Left ventricle myocardium superior (tissue), 1 donor: ENCODE measurements around the gene ERBB4. TPM values are rescaled to one million over a fixed set of nuclear protein-coding genes. Genes with fewer than 3 reads are reported as not detected.
"Not testable (repeated sequence)": the region's sequence is repeated elsewhere in the genome, so short reads cannot be mapped to it uniquely, and the experiment has no call there.

Experiments
- ATAC-seq: fragments of 200-7000 bp; cut with Tn5 transposase; one replicate; pipeline ENCODE4 v1.9.1; 2020; ENCODE audit warnings: mild to moderate bottlenecking, moderate library complexity
- DNase-seq: peaks from one replicate; pipeline ENCODE4 v3.0.0-alpha.2; 2020
- intact Hi-C: fragments of 100-400 bp; cut with micrococcal nuclease; formaldehyde crosslinking; loops from one replicate; pipeline ENCODE4 v1.11.0; 2022
- total RNA-seq: library from RNA; stranded (reverse); fragmentation: NEBNext Ultra II Directional; extraction: Animal tissue kit (Norgen Biotek cat#: 25700); gene quantifications from one replicate; pipeline ENCODE4 v1.2.1, GENCODE V29; 2021
- donor health status: DM: no; HTN: yes; CAD: no; lungs with severe emphysema.

Gene ERBB4
- total RNA-seq, 1 donor from 2014 or later: 17.9 TPM

DNA sequence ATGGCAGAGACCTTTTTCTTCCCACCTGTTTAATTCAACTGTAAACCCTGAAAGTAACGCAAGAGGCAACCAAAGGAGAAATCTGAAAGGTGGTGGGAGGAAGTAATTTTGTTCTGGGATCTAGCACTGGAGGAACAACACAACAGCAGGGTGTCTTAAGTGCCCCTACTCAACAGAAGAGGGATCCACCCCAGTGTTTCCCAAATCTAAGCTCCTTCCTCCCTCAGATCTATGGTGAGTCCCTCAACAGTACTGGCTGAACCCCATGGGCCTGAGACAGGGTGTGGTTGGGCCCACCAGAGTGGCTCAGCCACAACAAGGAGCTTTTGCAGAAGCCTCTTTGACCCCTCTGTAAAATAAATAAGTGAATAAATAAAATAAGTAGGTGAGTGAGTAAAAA is 790.3 kb downstream of the ERBB4 start:
- no peak for DNase-seq
- no peak for ATAC-seq
- intact Hi-C loops: no loop called here

DNA sequence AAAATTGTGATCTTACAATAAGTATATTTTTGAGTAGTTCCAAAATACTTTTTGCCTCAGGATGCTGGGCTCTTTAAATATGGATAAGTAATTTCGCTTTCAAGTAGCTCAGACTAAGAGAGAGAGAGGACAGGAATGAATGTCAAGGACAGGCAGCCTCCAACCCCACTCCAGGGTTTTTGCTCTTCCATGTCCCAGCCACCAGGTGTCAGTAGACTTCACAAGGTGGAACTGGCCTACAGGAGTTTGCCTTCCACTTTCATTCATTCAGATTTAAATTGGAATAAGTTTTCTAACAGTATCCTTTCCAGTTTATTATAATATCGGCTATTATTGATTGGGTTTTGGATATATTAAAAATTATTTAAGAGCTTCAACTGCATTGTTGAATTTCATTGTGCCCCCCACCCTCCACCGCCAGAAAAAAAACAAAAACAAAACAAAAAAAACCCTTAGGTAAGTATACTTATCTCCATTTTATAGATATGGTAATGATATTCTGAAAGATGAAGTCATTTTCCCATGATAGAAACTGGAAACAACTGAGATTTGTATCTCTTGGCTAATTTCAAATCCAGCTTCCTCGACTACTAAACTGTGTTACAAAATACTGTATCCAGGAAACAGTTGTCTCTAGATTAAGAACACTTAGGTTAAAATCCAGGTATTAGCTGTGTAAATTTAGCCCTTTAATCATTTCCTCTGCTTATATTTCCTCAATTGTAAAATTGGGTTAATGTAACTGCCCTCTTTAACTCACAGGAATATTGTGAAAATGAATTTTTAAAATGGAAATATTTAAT is 793.1 kb downstream of the ERBB4 start:
- DNase-seq: peak; percentile 28
- ATAC-seq: peak; percentile 86

GRCh38 chr2:211744379-211744778 is 794.2 kb downstream of the ERBB4 start:
- DNase-seq (no peak), ATAC-seq (no peak)
- intact Hi-C loops: no loop called here

More for the DNA sequence above, 793.1 kb downstream of the ERBB4 start:
- intact Hi-C loops: no loop called here

- ATAC-seq (no peak), DNase-seq (no peak)
- intact Hi-C loops: no loop called here
Observed at GRCh38 chr2:211741966-211742365, 796.6 kb downstream of the ERBB4 start.

DNA sequence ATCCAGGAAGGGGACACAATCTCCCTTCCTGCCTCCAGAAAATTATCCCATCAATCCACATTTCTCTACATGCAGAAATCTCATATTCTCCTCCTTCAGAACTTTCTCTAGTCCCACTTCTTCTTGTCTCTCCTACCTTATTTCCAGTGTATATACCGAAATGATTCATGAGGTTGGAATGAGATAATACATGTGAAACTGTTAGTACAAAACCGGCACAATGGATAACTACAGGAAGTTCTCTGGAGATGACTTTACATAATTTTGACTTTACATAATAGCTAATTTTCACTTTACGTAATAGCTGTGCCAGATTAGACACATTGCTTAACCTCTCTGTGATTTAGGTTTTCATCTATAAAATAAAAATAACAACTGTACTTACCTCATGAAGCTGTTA is 801.3 kb downstream of the ERBB4 start:
- intact Hi-C loops: no loop called here
- ATAC-seq: no peak
- no peak for DNase-seq

- ATAC-seq: no peak
- no peak for DNase-seq
- intact Hi-C loops: no loop called here
Observed at GRCh38 chr2:211730215-211730614, 808.4 kb downstream of the ERBB4 start.

GRCh38 chr2:211729433-211729832 is 809.2 kb downstream of the ERBB4 start:
- intact Hi-C loops: no loop called here
- no peak for ATAC-seq
- no peak for DNase-seq

DNA sequence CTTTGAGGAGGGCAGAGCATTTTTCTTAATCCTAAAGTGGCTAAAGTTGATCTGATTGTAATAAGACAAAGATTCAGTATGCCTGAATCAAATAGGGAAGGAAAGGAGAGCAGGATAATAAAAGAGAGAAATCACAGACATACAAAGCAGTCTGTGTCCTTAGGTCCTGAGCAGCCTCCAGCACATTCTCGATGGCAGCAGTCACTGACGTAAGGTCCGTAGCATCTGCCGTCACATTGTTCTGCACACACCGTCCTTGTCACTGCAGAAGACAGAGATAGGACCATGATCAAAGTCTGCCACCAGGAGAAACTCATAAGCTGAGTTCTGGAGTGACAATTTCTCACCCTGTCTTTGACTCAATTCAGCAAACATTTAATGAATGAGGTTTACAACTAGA is 813.7 kb downstream of the ERBB4 start:
- no peak for DNase-seq
- intact Hi-C loops: no loop called here
- ATAC-seq: no peak

- DNase-seq (no peak), ATAC-seq (no peak)
- intact Hi-C loops: no loop called here
Observed at GRCh38 chr2:211723398-211723797, 815.2 kb downstream of the ERBB4 start.

DNA sequence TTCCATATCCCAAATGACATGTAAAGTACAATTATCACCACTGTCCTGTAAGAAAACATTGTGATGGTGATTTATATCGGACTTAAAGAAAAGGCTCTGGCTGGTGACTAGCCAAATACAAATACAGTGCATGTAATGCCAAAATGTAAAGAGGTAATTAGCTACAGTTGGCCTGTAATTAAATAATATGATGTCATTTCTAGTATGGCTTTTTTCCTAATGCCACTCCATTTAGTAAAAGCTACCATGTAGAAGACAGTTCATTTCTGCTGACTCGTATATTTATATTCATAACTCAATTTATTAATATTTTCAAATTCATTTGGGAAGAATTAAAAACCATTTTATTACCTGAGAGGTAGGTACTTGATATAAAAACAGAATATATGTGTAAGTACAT is 815.7 kb downstream of the ERBB4 start:
- no peak for ATAC-seq
- no peak for DNase-seq
- intact Hi-C loops: no loop called here

DNA sequence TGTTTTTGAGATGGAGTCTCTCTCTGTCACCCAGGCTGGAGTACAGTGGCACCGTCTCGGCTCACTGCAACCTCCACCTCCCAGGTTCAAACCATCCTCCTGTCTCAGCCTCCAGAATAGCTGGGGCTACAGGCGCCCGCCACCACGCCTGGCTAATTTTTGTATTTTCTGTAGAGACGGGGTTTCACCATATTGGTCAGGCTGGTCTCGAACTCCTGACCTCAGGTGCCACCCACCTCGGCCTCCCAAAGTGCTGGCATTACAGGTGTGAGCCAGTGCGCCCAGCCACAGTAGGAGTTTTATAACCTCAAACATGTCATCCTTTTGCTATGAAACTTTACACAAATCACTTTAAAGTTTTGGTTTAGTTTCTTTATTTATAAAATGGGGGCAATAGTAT is 816.7 kb downstream of the ERBB4 start:
- ATAC-seq, DNase-seq, intact Hi-C loops: not testable (repeated sequence)

DNA sequence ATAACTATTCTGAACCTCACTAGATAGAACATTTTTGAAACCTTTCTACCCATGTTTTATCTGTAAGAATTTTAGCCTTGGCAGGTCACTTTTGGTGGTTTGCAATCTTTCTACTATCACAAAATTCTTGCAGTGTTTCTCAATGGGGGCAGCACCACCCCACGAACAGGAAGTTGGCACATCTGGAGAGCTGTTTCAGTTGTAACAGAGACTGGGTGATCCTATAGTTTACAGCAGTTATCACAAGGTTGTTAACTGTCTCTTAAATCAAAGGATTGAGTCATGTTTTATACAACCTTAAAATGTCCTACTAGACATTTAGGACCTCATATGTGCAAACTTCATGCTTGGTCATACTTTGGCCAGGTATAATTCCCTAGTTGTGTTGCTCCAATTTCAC is 829.2 kb downstream of the ERBB4 start:
- intact Hi-C loops: no loop called here
- no peak for DNase-seq
- no peak for ATAC-seq

- no peak for ATAC-seq
- no peak for DNase-seq
Observed at GRCh38 chr2:211692689-211693088, 845.9 kb downstream of the ERBB4 start.

DNA sequence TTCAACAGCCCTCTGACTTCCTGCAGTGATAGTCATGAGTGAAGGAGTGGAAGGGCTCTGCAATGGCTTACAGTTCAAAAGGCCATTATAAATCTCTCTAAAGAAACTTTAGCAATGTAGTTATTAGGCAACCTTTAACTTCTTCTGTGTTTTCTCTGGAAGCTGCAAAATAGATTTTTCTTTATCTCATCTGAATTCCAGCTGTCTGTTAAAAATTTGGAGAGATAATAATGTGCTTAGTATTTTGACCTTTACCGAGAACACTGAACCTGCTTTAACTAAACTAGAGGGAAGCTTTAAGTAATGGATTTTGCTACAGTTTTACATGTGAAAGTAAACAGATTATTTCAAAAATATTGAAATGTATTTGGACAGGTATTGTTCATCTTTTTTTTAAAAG is 847.9 kb downstream of the ERBB4 start:
- DNase-seq: no peak
- intact Hi-C loops: no loop called here
- ATAC-seq: no peak

More at GRCh38 chr2:211692689-211693088, 845.9 kb downstream of the ERBB4 start:
- intact Hi-C loops: no loop called here

- ATAC-seq: no peak
- intact Hi-C loops: no loop called here
- DNase-seq: no peak
Observed at GRCh38 chr2:211688196-211688595, 850.4 kb downstream of the ERBB4 start.

GRCh38 chr2:211674715-211675114 is 863.9 kb downstream of the ERBB4 start:
- intact Hi-C loops: no loop called here

GRCh38 chr2:211673133-211673905 is 865.3 kb downstream of the ERBB4 start:
- intact Hi-C loops: no loop called here
- DNase-seq (no peak), ATAC-seq (peak; percentile 43)

More at GRCh38 chr2:211674715-211675114, 863.9 kb downstream of the ERBB4 start:
- DNase-seq (no peak), ATAC-seq (no peak)

GRCh38 chr2:211671977-211672376 is 866.6 kb downstream of the ERBB4 start:
- no peak for ATAC-seq
- no peak for DNase-seq
- intact Hi-C loops: no loop called here

- ATAC-seq: no peak
- intact Hi-C loops: no loop called here
Observed at GRCh38 chr2:211665299-211665698, 873.3 kb downstream of the ERBB4 start.

GRCh38 chr2:211664321-211664720 is 874.3 kb downstream of the ERBB4 start:
- intact Hi-C loops: no loop called here
- ATAC-seq (no peak), DNase-seq (no peak)

More at GRCh38 chr2:211665299-211665698, 873.3 kb downstream of the ERBB4 start:
- DNase-seq: no peak
